GM19397 (cell line): Measurements from ENCODE around the gene MYH10.

Experiments
- ATAC-seq: cut with Tn5 transposase; IDR thresholded peaks from one replicate; pipeline ENCODE4 v1.9.1; 2021; ENCODE audit warnings: mild to moderate bottlenecking, moderate library complexity; ENCODE audit not compliant: unreplicated experiment

MYH10 gene

GRCh38 chr17:8649157-8650118 is 18.9 kb upstream of the MYH10 start:
- ATAC-seq: no peak

- ATAC-seq: no peak
Measured at GRCh38 chr17:8647956-8648355, 17.4 kb upstream of the MYH10 start.

- ATAC-seq: no peak
Measured at GRCh38 chr17:8647202-8647601, 16.7 kb upstream of the MYH10 start.

GRCh38 chr17:8644507-8644902 is 14.0 kb upstream of the MYH10 start:
- ATAC-seq: no peak

GRCh38 chr17:8643855-8644506 is 13.5 kb upstream of the MYH10 start:
- no peak for ATAC-seq

GRCh38 chr17:8639709-8640108 is 9.2 kb upstream of the MYH10 start:
- no peak for ATAC-seq

GRCh38 chr17:8632061-8632460 is 1.5 kb upstream of the MYH10 start:
- ATAC-seq: no peak

GRCh38 chr17:8631554-8631877 is 991 bp upstream of the MYH10 start:
- no peak for ATAC-seq

- peak; percentile 98 for ATAC-seq
Measured at GRCh38 chr17:8630802-8631553, 453 bp upstream of the MYH10 start.

GRCh38 chr17:8629371-8630226 is 926 bp downstream of the MYH10 start:
- no peak for ATAC-seq

GRCh38 chr17:8628609-8629169 is 1.8 kb downstream of the MYH10 start:
- no peak for ATAC-seq

- no peak for ATAC-seq
Measured at GRCh38 chr17:8628172-8628571, 2.4 kb downstream of the MYH10 start.

- no peak for ATAC-seq
Measured at GRCh38 chr17:8623591-8623990, 6.9 kb downstream of the MYH10 start.

GRCh38 chr17:8622191-8622590 is 8.3 kb downstream of the MYH10 start:
- no peak for ATAC-seq

- ATAC-seq: no peak
Measured at GRCh38 chr17:8621585-8621984, 8.9 kb downstream of the MYH10 start.

- ATAC-seq: no peak
Measured at GRCh38 chr17:8619294-8619693, 11.2 kb downstream of the MYH10 start.

GRCh38 chr17:8618825-8619224 is 11.7 kb downstream of the MYH10 start:
- ATAC-seq: no peak

GRCh38 chr17:8614988-8615387 is 15.5 kb downstream of the MYH10 start:
- ATAC-seq: no peak

GRCh38 chr17:8611619-8612298 is 18.8 kb downstream of the MYH10 start:
- ATAC-seq: no peak

- ATAC-seq: no peak
Measured at GRCh38 chr17:8611137-8611536, 19.4 kb downstream of the MYH10 start.
